Measurements from ENCODE around the gene COL16A1. TPM values are rescaled to one million over a fixed set of nuclear protein-coding genes. Genes with fewer than 3 reads are reported as not detected.
"Not testable (repeated sequence)": the region's sequence is repeated elsewhere in the genome, so short reads cannot be mapped to it uniquely, and the experiment has no call there.

Gene COL16A1
- total and polyA plus RNA-seq, 2 of the 4 experiments (the other 2 are of a cell fraction), result 34.2 to 62.8 TPM

DNA sequence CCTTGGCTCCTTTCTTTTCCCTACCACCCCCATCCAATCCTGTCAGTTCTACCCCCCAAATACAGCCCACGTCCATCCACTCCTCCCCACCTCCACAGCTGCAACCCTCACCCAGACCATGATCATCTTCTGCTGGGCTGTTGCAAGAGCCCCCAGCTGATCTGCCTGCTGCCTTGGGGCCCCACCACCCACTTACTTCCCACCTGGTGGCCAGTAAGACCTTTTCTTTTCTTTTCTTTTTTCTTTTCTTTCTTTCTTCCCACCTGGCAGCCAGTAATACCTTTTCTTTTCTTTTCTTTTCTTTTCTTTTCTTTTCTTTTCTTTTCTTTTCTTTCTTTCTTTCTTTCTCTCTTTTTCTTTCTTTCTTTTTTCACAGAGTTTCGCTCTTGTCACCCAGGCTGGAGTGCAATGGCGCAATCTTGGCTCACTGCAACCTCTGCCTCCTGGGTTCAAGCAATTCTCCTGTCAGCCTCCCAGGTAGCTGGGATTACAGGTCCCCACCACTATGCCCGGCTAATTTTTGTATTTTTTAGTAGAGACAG, 3.3 kb upstream of the COL16A1 start:
- DNase-seq; H3K9ac ChIP-seq (ENCODE audit: low read depth, low read length); H3K36me3 ChIP-seq (ENCODE audit: control insufficient read depth, insufficient read depth, low read length); H2BK5ac ChIP-seq (ENCODE audit: low read depth, low read length, poor library complexity, severe bottlenecking); H3K4me2 ChIP-seq (ENCODE audit: low read depth, low read length); H3K18ac ChIP-seq (ENCODE audit: low read depth, low read length); BruUV-seq (replicated peaks); H4K20me1 ChIP-seq (ENCODE audit: insufficient read depth, low read length); intact Hi-C loops (cut with micrococcal nuclease); ATAC-seq (ENCODE audit: low read depth); H3K4me3 ChIP-seq (ENCODE audit: insufficient read depth, low read depth, low read length); H3K27me3 ChIP-seq (ENCODE audit: control insufficient read depth, insufficient read depth, low read length); H3K27ac ChIP-seq (ENCODE audit: insufficient read depth, low read length); in situ Hi-C loops (cut with MboI; ENCODE audit: low sequenced_read_pairs); H4K8ac ChIP-seq (ENCODE audit: low read depth in 2 of 2, low read length in 2 of 2); H4K5ac ChIP-seq (ENCODE audit: low read depth, low read length); POLR2A ChIA-PET (ENCODE audit: unreplicated experiment); H2AFZ ChIP-seq (replicated peaks; ENCODE audit: low read length, poor library complexity); H2AK9ac ChIP-seq (replicated peaks; ENCODE audit: low read depth, low read length, poor library complexity); dilution Hi-C loops (cut with HindIII; ENCODE audit: low sequenced_read_pairs, unreplicated experiment); H2BK15ac ChIP-seq (ENCODE audit: low read depth, low read length); H3K9me3 ChIP-seq (ENCODE audit: control insufficient read depth, insufficient read depth, low read length); H3K56ac ChIP-seq (ENCODE audit: extremely low read depth, insufficient read depth, low read length); H3K23ac ChIP-seq (ENCODE audit: low read depth, low read length); H2BK120ac ChIP-seq (ENCODE audit: low read depth, low read length); H3K14ac ChIP-seq (replicated peaks; ENCODE audit: low read depth, low read length): not testable (repeated sequence)
- Histone ChIP-seq H2BK20ac (ENCODE audit: low read depth, low read length) (peak overlapping the region; percentile 15; the same call in 1 of the 2 replicates), H3K4ac (ENCODE audit: low read depth, low read length) (peak overlapping the region; percentile 35; the same call in 1 of the 2 replicates), H3K4me1 (ENCODE audit: control insufficient read depth, insufficient read depth, low read length) (peaks cover 33% of the 10 kb centered on the region), H3K9me1 (ENCODE audit: insufficient read depth, low read length) (peaks cover 15% of the 10 kb centered on the region), H2AK5ac (ENCODE audit: low read depth, low read length) (peak overlapping the region; percentile 43; the same call in 1 of the 2 replicates), H3K79me1 (ENCODE audit: low read depth in 1 of 2, low read length in 2 of 2) (peaks cover 7 to 27% of the 10 kb centered on the region in 2 experiments; a peak in 2 of 4 replicates), H4K91ac (ENCODE audit: insufficient read depth, low read depth, low read length) (peak overlapping the region; percentile 47; the same call in 1 of the 2 replicates)
- CTCF ChIA-PET, result interaction anchor here (0.9 kb wide), 1 partner anchor 82 kb away, joined by 3 read pairs; no protein-coding TSS in a partner anchor
- 0 out of 2 replicates have a peak, but pooled peaks have one; percentile 2 for TF ChIP-seq CEBPB (IDR thresholded peaks at IDR 0.05; ENCODE audit: low read depth, low read length)
- 100% methylated on average over 1 of the region's 4 CpGs; no CpG with 5 or more reads in 1 of the 2 experiments for WGBS, 2 experiments (ENCODE audit: extremely low coverage in 2 of 2, insufficient read length in 1 of 2)

All from IMR-90 (cell line).